SIG-M5 (cell line): ENCODE data around the gene MTPN.
A peak's percentile ranks its signal among the peaks of the same experiment; 100 is the strongest.

Source experiments
- DNase-seq: peaks from one replicate; lab custom pipeline; 2025; lab: John Stamatoyannopoulos, UW

Gene MTPN

GRCh38 chr7:135977007-135977741 lies at the start of gene MTPN:
Gene MTPN (minus strand): TSS chr7:135977359. CDS start chr7:135977100, 259 bp downstream.
- peak; percentile 82 for DNase-seq

- no peak for DNase-seq
These were observed 49.0 kb upstream of the MTPN start for GRCh38 chr7:136026209-136026608.

GRCh38 chr7:136023134-136023869 lies 46.1 kb upstream of the MTPN start:
- DNase-seq: no peak

DNA sequence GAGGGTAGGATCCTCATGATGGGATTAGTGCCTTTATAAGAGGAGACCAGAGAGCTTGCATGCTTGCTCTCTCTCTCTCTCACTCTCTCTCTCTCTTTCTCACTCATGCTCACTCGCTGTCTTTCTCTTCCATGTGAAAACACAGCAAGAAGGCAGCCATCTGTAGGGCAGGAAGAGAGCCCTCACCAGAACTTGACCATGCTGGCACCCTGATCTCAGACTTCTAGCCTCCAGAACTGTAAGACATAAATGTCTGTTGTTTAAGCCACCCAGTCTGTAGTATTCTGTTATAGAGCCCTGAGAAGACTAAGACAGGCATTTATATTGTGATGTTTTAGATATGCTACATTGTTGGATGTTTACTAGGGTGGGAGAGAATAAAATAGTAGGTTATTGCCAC lies 43.4 kb upstream of the MTPN start:
- DNase-seq: no peak

- DNase-seq: no peak
These were observed 40.9 kb upstream of the MTPN start for GRCh38 chr7:136018104-136018503.

DNA sequence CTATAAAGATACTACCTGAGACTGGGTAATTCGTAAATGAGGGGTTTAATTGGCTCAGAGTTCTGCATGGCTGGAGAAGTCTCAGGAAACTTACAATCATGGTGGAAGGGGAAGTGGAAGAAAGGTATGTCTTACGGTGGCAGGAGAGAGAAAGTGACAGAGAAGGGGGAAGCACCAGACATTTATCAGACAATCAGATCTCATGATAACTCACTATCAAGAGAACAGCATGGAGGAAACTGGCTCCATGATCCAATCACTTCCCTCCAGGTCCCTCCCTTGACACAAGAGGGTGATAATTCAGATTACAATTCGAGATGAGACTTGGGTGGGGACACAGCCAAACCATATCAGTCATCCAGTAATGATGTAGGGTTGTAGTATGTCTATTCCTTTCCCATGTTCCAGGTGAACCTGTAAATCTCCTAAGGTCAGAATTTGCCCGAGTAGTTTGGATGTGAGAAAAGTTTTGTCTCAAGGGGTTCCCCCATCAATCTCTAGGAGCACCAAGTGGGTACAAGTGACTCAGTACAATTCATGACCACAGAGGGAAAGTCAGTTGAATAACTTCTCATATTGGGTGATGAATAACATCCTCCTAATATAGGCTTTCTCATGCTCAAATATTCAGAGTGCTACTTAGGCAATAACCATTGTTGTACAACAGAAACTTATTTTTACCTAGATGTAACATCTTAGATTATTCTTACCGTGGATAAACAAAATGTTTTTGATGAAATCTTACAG lies 39.7 kb upstream of the MTPN start:
- DNase-seq: no peak

DNA sequence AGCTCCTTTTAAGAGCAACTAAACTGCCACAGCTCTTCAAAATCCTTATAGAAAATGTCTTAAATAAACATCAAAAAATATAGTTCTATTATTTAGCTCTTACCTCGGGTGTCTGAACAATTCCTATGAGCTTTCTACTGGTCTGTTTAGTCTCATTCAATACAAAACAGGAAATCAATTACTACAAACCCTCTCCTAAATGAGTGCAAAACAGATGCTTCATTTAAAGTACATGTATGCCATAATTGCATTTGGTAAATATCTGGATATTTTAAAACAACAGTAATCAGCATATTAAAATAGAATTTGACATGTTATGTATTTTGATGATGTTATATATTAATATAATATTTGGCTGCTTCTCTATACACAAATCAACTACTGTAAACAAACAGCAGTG lies 38.5 kb upstream of the MTPN start:
- no peak for DNase-seq

GRCh38 chr7:136014659-136015058 lies 37.5 kb upstream of the MTPN start:
- DNase-seq: no peak

GRCh38 chr7:136012238-136012637 lies 35.1 kb upstream of the MTPN start:
- no peak for DNase-seq

GRCh38 chr7:136009488-136010079 lies 32.4 kb upstream of the MTPN start:
- no peak for DNase-seq

DNA sequence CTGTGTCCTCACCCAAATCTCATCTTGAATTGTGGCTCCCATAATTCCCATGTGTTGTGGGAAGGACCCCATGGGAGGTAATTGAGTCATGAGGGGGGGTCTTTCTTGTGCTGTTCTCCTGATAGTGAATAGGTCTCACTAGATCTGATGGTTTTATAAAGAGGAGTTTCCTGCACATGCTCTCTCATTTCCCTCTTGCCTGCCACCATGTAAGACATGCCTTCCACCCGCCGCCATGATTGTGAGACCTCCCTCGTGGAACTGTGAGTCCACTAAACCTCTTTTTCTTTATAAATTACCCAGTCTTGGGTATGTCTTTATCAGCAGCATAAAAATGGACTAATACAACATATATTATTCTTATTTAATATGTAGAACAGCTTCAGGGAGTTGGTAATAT lies 29.0 kb upstream of the MTPN start:
- no peak for DNase-seq

DNA sequence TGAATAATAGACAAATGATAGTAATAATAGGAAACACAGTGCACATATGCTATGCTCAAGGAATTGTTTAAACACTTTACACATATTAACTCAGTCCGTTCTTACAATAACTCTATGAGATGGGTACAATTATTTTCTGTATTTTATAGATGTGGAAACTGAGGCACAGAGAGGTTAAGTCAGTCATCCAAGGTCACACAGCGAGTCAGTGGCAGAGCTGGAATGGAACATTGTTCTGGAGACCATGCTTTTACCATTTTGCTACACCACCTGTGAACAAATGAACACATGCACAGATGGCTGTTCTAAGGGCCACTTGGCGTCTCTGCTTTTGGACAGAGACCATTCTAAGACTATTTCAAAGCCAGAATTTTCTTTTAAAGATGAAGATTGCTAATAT lies 26.9 kb upstream of the MTPN start:
- no peak for DNase-seq

DNA sequence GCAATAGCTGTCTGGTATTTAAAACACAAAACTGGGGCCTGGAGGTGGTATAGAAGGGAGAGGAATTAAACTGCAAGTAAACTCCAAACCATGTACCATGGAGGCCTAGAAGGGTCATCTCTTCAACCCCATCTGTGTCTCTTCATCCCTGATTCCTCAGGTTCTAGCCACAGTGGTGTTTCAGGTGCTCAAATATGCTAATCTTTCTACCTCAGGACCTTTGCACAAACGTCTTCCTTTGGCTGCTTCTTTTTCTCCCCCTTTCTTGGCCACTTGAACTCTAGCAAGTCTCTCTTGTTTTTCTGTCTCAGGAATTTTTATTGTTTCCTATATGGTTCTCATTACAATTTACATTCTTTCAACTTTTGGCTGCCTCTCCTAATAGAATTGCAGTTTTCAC lies 25.6 kb upstream of the MTPN start:
- no peak for DNase-seq

DNA sequence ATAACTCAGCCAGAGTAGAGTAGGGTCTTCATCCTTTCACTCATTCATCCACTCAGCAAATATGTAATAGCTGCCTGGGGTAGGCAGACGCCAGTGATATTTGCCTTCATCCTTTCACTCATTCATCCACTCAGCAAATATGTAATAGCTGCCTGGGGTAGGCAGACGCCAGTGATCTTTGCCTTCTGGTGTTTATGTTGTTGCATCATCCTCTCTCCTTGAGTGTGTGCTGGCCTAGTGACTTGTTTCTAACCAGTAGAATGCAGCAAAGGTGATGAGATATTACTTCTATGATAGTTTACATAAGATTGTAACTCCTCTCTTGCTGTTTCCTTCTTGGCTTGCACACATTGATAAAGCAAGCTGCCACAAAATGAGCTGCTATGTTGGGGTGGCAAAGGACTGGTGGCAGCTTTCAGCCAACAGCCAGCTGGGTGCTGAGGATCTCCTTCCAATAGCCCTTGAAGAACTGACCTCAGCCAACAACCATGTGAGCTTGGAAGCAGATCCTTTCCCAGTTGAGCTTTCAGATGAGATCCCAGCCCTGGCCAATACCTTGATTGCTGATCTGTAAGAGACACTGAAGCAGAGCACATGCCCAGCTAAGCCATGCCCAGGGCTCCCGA lies 23.2 kb upstream of the MTPN start:
- DNase-seq: no peak

GRCh38 chr7:135998081-135998480 lies 20.9 kb upstream of the MTPN start:
- DNase-seq: no peak

DNA sequence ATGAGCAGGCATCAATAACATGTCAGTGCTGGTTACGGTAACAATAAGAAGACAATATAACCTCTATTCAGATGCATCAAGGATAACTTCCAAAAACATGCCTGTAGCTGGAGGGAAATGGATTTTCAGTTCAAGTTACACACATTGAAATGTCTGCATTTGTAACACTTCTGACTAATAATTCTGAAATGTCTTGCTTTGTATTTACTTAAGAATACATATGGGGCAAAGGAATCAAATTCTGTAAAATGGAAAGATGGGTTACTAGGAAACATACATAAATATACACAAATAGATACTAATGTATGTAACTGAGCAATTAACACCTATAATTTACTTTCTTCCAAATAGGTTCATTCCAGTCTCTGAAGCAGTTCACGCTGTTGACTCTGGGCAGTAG lies 18.6 kb upstream of the MTPN start:
- no peak for DNase-seq

GRCh38 chr7:135994466-135995205 lies 17.5 kb upstream of the MTPN start:
- no peak for DNase-seq

DNA sequence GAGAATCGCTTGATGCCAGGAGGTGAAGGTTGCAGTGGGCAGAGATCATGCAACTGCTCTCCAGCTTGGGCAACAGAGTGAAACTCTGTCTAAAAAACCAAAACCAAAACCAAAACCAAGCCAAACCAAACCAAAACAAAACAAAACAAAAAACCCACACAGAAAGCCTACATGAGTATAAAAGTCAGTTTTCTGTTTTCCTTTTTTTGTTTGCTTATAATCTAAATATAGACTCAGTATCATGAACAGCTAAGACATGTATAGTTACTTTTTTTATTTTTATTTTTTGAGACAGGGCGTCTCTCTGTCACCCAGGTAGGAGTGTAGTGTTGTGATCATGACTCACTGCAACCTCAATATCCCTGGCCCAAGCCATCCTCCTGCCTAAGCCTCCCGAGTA lies 16.8 kb upstream of the MTPN start:
- no peak for DNase-seq

GRCh38 chr7:135991906-135992305 lies 14.7 kb upstream of the MTPN start:
- no peak for DNase-seq

- DNase-seq: no peak
These were observed 14.2 kb upstream of the MTPN start for GRCh38 chr7:135991322-135991721.

DNA sequence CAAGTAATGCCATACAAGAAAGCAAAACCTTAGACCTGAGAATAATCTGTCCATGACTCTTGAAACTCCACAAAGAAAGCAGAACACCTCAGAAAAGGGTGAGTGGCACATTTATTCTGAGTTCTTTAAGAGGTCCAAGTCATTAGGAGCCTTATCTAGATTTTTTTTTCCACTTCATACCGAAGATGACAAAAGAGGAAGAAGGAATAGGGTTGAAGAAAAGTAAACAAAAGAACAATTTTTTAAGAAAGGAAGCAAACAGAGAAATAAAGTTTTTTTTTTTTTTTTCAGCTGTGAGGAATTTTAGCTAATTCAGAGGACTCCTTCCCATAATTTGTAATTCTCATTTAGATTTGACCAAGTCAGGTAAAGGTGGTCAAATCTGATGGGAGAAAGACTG lies 13.1 kb upstream of the MTPN start:
- no peak for DNase-seq
